ENCODE measurements around the gene SLC5A9. TPM values are rescaled to one million over a fixed set of nuclear protein-coding genes. Genes with fewer than 3 reads are reported as not detected.

SLC5A9 gene
- total RNA-seq, 1 experiment from 2014 or later: not detected

DNA sequence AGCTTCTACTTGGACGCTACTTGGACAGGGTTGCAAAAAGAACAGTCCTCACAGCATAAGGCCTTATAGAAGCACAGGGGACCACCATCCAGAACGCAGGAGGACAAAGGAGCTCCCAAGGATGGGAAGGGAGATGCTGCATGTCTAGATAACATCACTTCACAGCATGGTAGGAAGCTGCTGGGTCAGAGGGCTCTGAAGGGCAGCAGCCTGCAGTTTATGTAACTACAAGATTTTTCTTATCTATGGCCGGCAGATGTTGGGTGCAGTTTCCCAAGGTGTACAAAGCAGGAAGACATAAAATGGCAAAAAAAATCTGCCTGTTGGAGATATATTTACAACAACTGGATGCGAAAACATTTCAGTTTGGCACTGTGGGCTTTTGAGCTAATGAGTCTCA, 45.3 kb upstream of the SLC5A9 start:
- no peaks in the 10 kb centered on the region for H3K4me1 ChIP-seq (ENCODE audit: insufficient read depth, low read length)
- Mint-ChIP-seq H3K4me1 (no peaks in the 10 kb centered on the region), H3K9me3 (peaks cover 13 to 14% of the 10 kb centered on the region in 2 experiments; a peak in 4 of 5 replicates), H3K4me3 (no peak overlapping the region), H3K36me3 (ENCODE audit: insufficient read depth in 1 of 3, low read depth in 3 of 3) (peaks cover 0 to 5% (median 4%) of the 10 kb centered on the region in 3 experiments; a peak in 4 of 7 replicates), H3K27ac (no peak overlapping the region), H3K27me3 (ENCODE audit: low read depth) (peaks cover 4% of the 10 kb centered on the region; the same call in 1 of the 2 replicates)
- no peak overlapping the region for H3T11ph ChIP-seq (ENCODE audit: low read length)
- H3K56ac ChIP-seq (ENCODE audit: insufficient read length, low read depth, low read length): no peak overlapping the region
- H3K4ac ChIP-seq (ENCODE audit: low read depth, low read length): no peak overlapping the region
- TF ChIP-seq CTCF (conservative IDR thresholded peaks at IDR 0.05): no peak
- H4K5ac ChIP-seq (ENCODE audit: insufficient read length, low read depth, low read length): no peak overlapping the region
- H3K79me1 ChIP-seq (ENCODE audit: insufficient read depth, low read depth, low read length, poor library complexity, severe bottlenecking): no peaks in the 10 kb centered on the region
- H4K20me1 ChIP-seq (ENCODE audit: control insufficient read depth, insufficient read depth, insufficient read length): no peaks in the 10 kb centered on the region
- H3K23ac ChIP-seq (ENCODE audit: insufficient read length, low read depth, low read length): no peak overlapping the region
- no peaks in the 10 kb centered on the region for H3K9me3 ChIP-seq (ENCODE audit: control insufficient read depth, low read depth, low read length)
- H3K9ac ChIP-seq (ENCODE audit: extremely low read depth, insufficient read length, low read length): no peak overlapping the region
- no peak overlapping the region for H3K14ac ChIP-seq (ENCODE audit: insufficient read depth, low read length)
- H3K27ac ChIP-seq (ENCODE audit: insufficient read length, low read depth, low read length): no peak overlapping the region
- H4K8ac ChIP-seq (replicated peaks; ENCODE audit: insufficient read length, low read depth, low read length): no peak overlapping the region
- no peak overlapping the region for H2BK12ac ChIP-seq (ENCODE audit: insufficient read length, low read depth, low read length)
- WGBS (ENCODE audit: extremely low coverage, insufficient read length, low lambda C conversion rate): no CpG with 5 or more reads among the region's 4 CpGs
- H2BK5ac ChIP-seq (ENCODE audit: insufficient read length, low read length): no peak overlapping the region
- DNase-seq: no peak
- no peak overlapping the region for H2AK5ac ChIP-seq (ENCODE audit: insufficient read length, low read length)
- H2BK15ac ChIP-seq (ENCODE audit: low read depth, low read length): no peak overlapping the region
- no peak overlapping the region for H2BK20ac ChIP-seq (ENCODE audit: low read depth, low read length, poor library complexity, severe bottlenecking)
- no peaks in the 10 kb centered on the region for H3K23me2 ChIP-seq (ENCODE audit: insufficient read length, low read depth, low read length, poor library complexity, severe bottlenecking)
- H3K79me2 ChIP-seq (ENCODE audit: insufficient read depth, low read length): no peaks in the 10 kb centered on the region
- no peak overlapping the region for H4K91ac ChIP-seq (ENCODE audit: insufficient read length, low read depth, low read length)
- no peak overlapping the region for H2AFZ ChIP-seq (ENCODE audit: low read length)
- H2BK120ac ChIP-seq (ENCODE audit: low read depth, low read length, poor library complexity, severe bottlenecking): no peak overlapping the region
- H3K18ac ChIP-seq (ENCODE audit: insufficient read length, low read depth, low read length): no peak overlapping the region
- H3K4me2 ChIP-seq (ENCODE audit: insufficient read depth, insufficient read length, low read length): no peak overlapping the region
- H3K27me3 ChIP-seq (ENCODE audit: insufficient read depth, low read length): no peaks in the 10 kb centered on the region

All from H9 (cell line).